Measurements from ENCODE around the gene RDX.

GRCh38 chr11:110130642-110131238, 165.7 kb downstream of the RDX start:
- TF ChIP-seq CTCF (IDR thresholded peaks at IDR 0.05 in 4 of 5, conservative IDR thresholded peaks at IDR 0.05 in 1 of 5) (no peak), POLR2A (IDR thresholded peaks at IDR 0.05) (no peak)
